ENCODE measurements around the gene NPTXR. TPM values are rescaled to one million over a fixed set of nuclear protein-coding genes. Genes with fewer than 3 reads are reported as not detected.
"Not testable (repeated sequence)": the region's sequence is repeated elsewhere in the genome, so short reads cannot be mapped to it uniquely, and the experiment has no call there.

Gene NPTXR
- total RNA-seq, 1 donor from 2014 or later = 0.96 TPM

- peak; percentile 78 for DNase-seq (ENCODE audit: low read depth)
Measured at GRCh38 chr22:38868886-38869381, 25.1 kb upstream of the NPTXR start.

GRCh38 chr22:38868286-38868721 lies 24.5 kb upstream of the NPTXR start:
- no peak for DNase-seq (ENCODE audit: low read depth)

GRCh38 chr22:38867471-38868285 lies 23.9 kb upstream of the NPTXR start:
- no peak for DNase-seq (ENCODE audit: low read depth)

- DNase-seq (ENCODE audit: low read depth) = no peak
Measured at GRCh38 chr22:38867124-38867455, 23.3 kb upstream of the NPTXR start.

- no peak for DNase-seq (ENCODE audit: low read depth)
Measured at GRCh38 chr22:38866399-38867123, 22.7 kb upstream of the NPTXR start.

- no peak for DNase-seq (ENCODE audit: low read depth)
Measured at GRCh38 chr22:38866024-38866398, 22.2 kb upstream of the NPTXR start.

- DNase-seq (ENCODE audit: low read depth) = no peak
Measured at GRCh38 chr22:38865201-38866023, 21.6 kb upstream of the NPTXR start.

GRCh38 chr22:38864361-38865191 lies 20.7 kb upstream of the NPTXR start:
- no peak for DNase-seq (ENCODE audit: low read depth)

GRCh38 chr22:38863531-38864131 lies 19.8 kb upstream of the NPTXR start:
- DNase-seq (ENCODE audit: low read depth) = no peak

- no peak for DNase-seq (ENCODE audit: low read depth)
Measured at GRCh38 chr22:38862375-38863329, 18.8 kb upstream of the NPTXR start.

- no peak for DNase-seq (ENCODE audit: low read depth)
Measured at GRCh38 chr22:38861927-38862326, 18.1 kb upstream of the NPTXR start.

GRCh38 chr22:38861170-38861876 lies 17.5 kb upstream of the NPTXR start:
- DNase-seq (ENCODE audit: low read depth) = no peak

GRCh38 chr22:38860283-38861169 lies 16.7 kb upstream of the NPTXR start:
- DNase-seq (ENCODE audit: low read depth) = no peak

GRCh38 chr22:38859581-38860282 lies 15.9 kb upstream of the NPTXR start:
- no peak for DNase-seq (ENCODE audit: low read depth)

- no peak for DNase-seq (ENCODE audit: low read depth)
Measured at GRCh38 chr22:38858492-38858891, 14.7 kb upstream of the NPTXR start.

- DNase-seq (ENCODE audit: low read depth) = not testable (repeated sequence)
Measured at GRCh38 chr22:38854476-38854875, 10.6 kb upstream of the NPTXR start.

GRCh38 chr22:38853883-38854282 lies 10.1 kb upstream of the NPTXR start:
- DNase-seq (ENCODE audit: low read depth) = not testable (repeated sequence)

Data from myocyte (in vitro differentiated cells).